ENCODE measurements around the gene ADAMTS9. TPM values are rescaled to one million over a fixed set of nuclear protein-coding genes. Genes with fewer than 3 reads are reported as not detected.

ADAMTS9 gene
- total and polyA plus RNA-seq, 9 donors: 11.8 to 88.8 (median 29.9) TPM

- no peaks in the 10 kb centered on the region for H3K36me3 ChIP-seq
- 95 to 96% (median 95%) methylated on average over 5 of the region's 5 CpGs for WGBS, 3 donors
Observed at GRCh38 chr3:64627042-64627441, 60.8 kb downstream of the ADAMTS9 start.

GRCh38 chr3:64625381-64625780, 62.4 kb downstream of the ADAMTS9 start:
- no peak overlapping the region for H3K27ac ChIP-seq
- DNase-seq: no peak
- H3K36me3 ChIP-seq: no peaks in the 10 kb centered on the region
- no peak overlapping the region for H3K4me3 ChIP-seq
- TF ChIP-seq POLR2A (IDR thresholded peaks at IDR 0.05) (no peak), CTCF (IDR thresholded peaks at IDR 0.05) (no peak), EP300 (IDR thresholded peaks at IDR 0.05) (no peak)
- intact Hi-C loops (cut with DNase I): no loop called here
- 77 to 100% (median 96%) methylated on average over 1 of the region's 1 CpG for WGBS, 3 donors
- H3K27me3 ChIP-seq: no peaks in the 10 kb centered on the region
- no peaks in the 10 kb centered on the region for H3K9me3 ChIP-seq
- no peaks in the 10 kb centered on the region for H3K4me1 ChIP-seq (ENCODE audit: insufficient read depth)

More at GRCh38 chr3:64627042-64627441, 60.8 kb downstream of the ADAMTS9 start:
- Histone ChIP-seq H3K27me3 (no peaks in the 10 kb centered on the region), H3K4me3 (no peak overlapping the region), H3K27ac (no peak overlapping the region), H3K4me1 (ENCODE audit: insufficient read depth) (no peaks in the 10 kb centered on the region), H3K9me3 (no peaks in the 10 kb centered on the region)
- DNase-seq: no peak
- intact Hi-C loops (cut with DNase I): no loop called here
- TF ChIP-seq CTCF (IDR thresholded peaks at IDR 0.05) (no peak), POLR2A (IDR thresholded peaks at IDR 0.05) (no peak), EP300 (IDR thresholded peaks at IDR 0.05) (no peak)

- Histone ChIP-seq H3K4me1 (ENCODE audit: insufficient read depth) (no peaks in the 10 kb centered on the region), H3K27me3 (no peaks in the 10 kb centered on the region), H3K36me3 (no peaks in the 10 kb centered on the region), H3K4me3 (no peak overlapping the region), H3K9me3 (no peaks in the 10 kb centered on the region), H3K27ac (no peak overlapping the region)
- WGBS, 3 donors: 40 to 83% (median 59%) methylated on average over 2 of the region's 2 CpGs
- intact Hi-C loops (cut with DNase I): no loop called here
- no peak for DNase-seq
- TF ChIP-seq POLR2A (IDR thresholded peaks at IDR 0.05) (no peak), EP300 (IDR thresholded peaks at IDR 0.05) (no peak), CTCF (IDR thresholded peaks at IDR 0.05) (no peak)
Observed at GRCh38 chr3:64623125-64623524, 64.7 kb downstream of the ADAMTS9 start.

- intact Hi-C loops (cut with DNase I): no loop called here
- H3K27ac ChIP-seq: no peak overlapping the region
- no peaks in the 10 kb centered on the region for H3K27me3 ChIP-seq
- no peak overlapping the region for H3K4me3 ChIP-seq
- no peaks in the 10 kb centered on the region for H3K9me3 ChIP-seq
- no peak for TF ChIP-seq POLR2A (IDR thresholded peaks at IDR 0.05)
- no peak for TF ChIP-seq EP300 (IDR thresholded peaks at IDR 0.05)
- no peak for TF ChIP-seq CTCF (IDR thresholded peaks at IDR 0.05)
- 86 to 92% (median 90%) methylated on average over 8 of the region's 8 CpGs for WGBS, 3 donors
- DNase-seq: no peak
- H3K36me3 ChIP-seq: no peaks in the 10 kb centered on the region
- no peaks in the 10 kb centered on the region for H3K4me1 ChIP-seq (ENCODE audit: insufficient read depth)
Observed at GRCh38 chr3:64621726-64622395, 65.9 kb downstream of the ADAMTS9 start.

Data from ovary (tissue), 9 donors.